ENCODE data around the gene IRX2. TPM values are rescaled to one million over a fixed set of nuclear protein-coding genes. Genes with fewer than 3 reads are reported as not detected.

The IRX2 gene
- total and polyA plus RNA-seq, 10 of the 15 experiments (the other 5 are each of a cell fraction or from before 2014, with no cell fraction given): not detected

GRCh38 chr5:2797160-2797559 is 45.7 kb upstream of the IRX2 start:
- intact Hi-C loops (cut with micrococcal nuclease; ENCODE audit: unreplicated experiment) (no loop called here), in situ Hi-C loops (cut with MboI) (no loop called here)
- Histone ChIP-seq H3K27ac (ENCODE audit: control insufficient read depth, insufficient read depth) (no peak overlapping the region), H3K27me3 (replicated peaks in 1 of 2; ENCODE audit: control insufficient read depth in 2 of 2, insufficient read depth in 2 of 2, low read length in 1 of 2) (no peaks in the 10 kb centered on the region), H3K36me3 (ENCODE audit: control insufficient read depth in 2 of 2, insufficient read depth in 2 of 2, low read length in 1 of 2) (no peaks in the 10 kb centered on the region), H3K4me1 (ENCODE audit: control insufficient read depth, insufficient read depth, low read length) (no peaks in the 10 kb centered on the region), H3K9me3 (replicated peaks; ENCODE audit: control insufficient read depth, insufficient read depth, low read length) (no peaks in the 10 kb centered on the region), H3K9ac (ENCODE audit: control insufficient read depth, insufficient read depth, low read length) (no peak overlapping the region), H2AFZ (ENCODE audit: control insufficient read depth, low read depth, low read length) (no peak overlapping the region), H4K20me1 (ENCODE audit: control insufficient read depth, insufficient read depth) (no peaks in the 10 kb centered on the region), H3K79me2 (ENCODE audit: control insufficient read depth, insufficient read depth, low read length) (no peaks in the 10 kb centered on the region), H3K4me3 (no peak overlapping the region), H3K4me2 (ENCODE audit: control insufficient read depth, insufficient read depth) (no peak overlapping the region)
- no TSS peak for BruUV-seq (replicated peaks)
- FAIRE-seq (no peak), ATAC-seq (no peak), DNase-seq (ENCODE audit: low read depth, low spot score) (no peak)
- ChIA-PET CTCF (no interaction called here), POLR2A (no interaction called here), SMC1A (ENCODE audit: uncharacterized antibody, unreplicated experiment) (no interaction called here), RAD21 (ENCODE audit: unreplicated experiment) (no interaction called here)
- TF ChIP-seq HCFC1 (IDR thresholded peaks at IDR 0.05; ENCODE audit: low read length) (no peak), IRF4 (IDR thresholded peaks at IDR 0.05; ENCODE audit: low read depth, low read length) (no peak), GABPA (IDR thresholded peaks at IDR 0.05; ENCODE audit: low read depth) (no peak), TARDBP (IDR thresholded peaks at IDR 0.05; ENCODE audit: borderline replicate concordance) (no peak), SIN3A (IDR thresholded peaks at IDR 0.05; ENCODE audit: low read depth, low read length) (no peak), ZNF384 (IDR thresholded peaks at IDR 0.05; ENCODE audit: borderline replicate concordance, low read depth, low read length) (no peak), NR2C2 (IDR thresholded peaks at IDR 0.05; ENCODE audit: borderline replicate concordance, control insufficient read depth, insufficient read length, low read depth) (no peak), TCF7 (IDR thresholded peaks at IDR 0.05; ENCODE audit: borderline replicate concordance) (no peak), FOXK2 (IDR thresholded peaks at IDR 0.05) (no peak), KAT2A (conservative IDR thresholded peaks at IDR 0.05; ENCODE audit: control insufficient read depth, low read depth, low read length) (no peak), NFXL1 (IDR thresholded peaks at IDR 0.05; ENCODE audit: borderline replicate concordance) (no peak), ETV6 (conservative IDR thresholded peaks at IDR 0.05 in 1 of 2, IDR thresholded peaks at IDR 0.05 in 1 of 2; ENCODE audit: borderline replicate concordance in 1 of 2, low read depth in 1 of 2) (no peak), TBL1XR1 (IDR thresholded peaks at IDR 0.05; ENCODE audit: low read depth, low read length) (no peak), ZNF274 (IDR thresholded peaks at IDR 0.05; ENCODE audit: insufficient read depth, insufficient read length) (no peak), WRNIP1 (IDR thresholded peaks at IDR 0.05; ENCODE audit: borderline replicate concordance, low read depth, low read length) (no peak), E4F1 (IDR thresholded peaks at IDR 0.05; ENCODE audit: borderline replicate concordance, partially characterized antibody) (no peak), MAX (IDR thresholded peaks at IDR 0.05; ENCODE audit: low read depth, low read length) (no peak), MEF2B (IDR thresholded peaks at IDR 0.05; ENCODE audit: partially characterized antibody, poor library complexity, severe bottlenecking) (no peak), PAX8 (IDR thresholded peaks at IDR 0.05) (no peak)
- 21% methylated on average over 3 of the region's 3 CpGs for WGBS (ENCODE audit: insufficient coverage, insufficient replicate concordance, low lambda C conversion rate, missing lambda C conversion rate)
